SK-N-SH (cell line): ENCODE measurements around the gene ZNF385C.

Source experiments
- EP300 ChIP-seq, 2 experiments: IDR thresholded peaks; 2 replicates each; pipeline versions ENCODE4 v1.4.0 to v1.6.1; 2012; ENCODE audit warnings: borderline replicate concordance in 1 of 2, low read depth in 1 of 2, low read length in 1 of 2
- POLR2AphosphoS5 ChIP-seq: IDR thresholded peaks from 2 replicates; pipeline ENCODE4 v1.6.1; 2012; ENCODE audit warnings: low read depth, low read length
- RCOR1 ChIP-seq: fragments of 150-350 bp; IDR thresholded peaks from 2 replicates; pipeline ENCODE4 v1.6.1; 2017; ENCODE audit warnings: antibody characterized with exemption, low read length
- SMC3 ChIP-seq: IDR thresholded peaks from 2 replicates; pipeline ENCODE4 v1.6.1; 2012; ENCODE audit warnings: low read depth, low read length, improper control_type of control experiment
- TF ChIP-seq, protein P1 (sequence below): fragments of 200-600 bp; sonication (generic); IDR thresholded peaks from 2 replicates; pipeline ENCODE4 v1.6.1; 2017; ENCODE audit warnings: antibody characterized with exemption, mild to moderate bottlenecking, moderate library complexity

DNA sequence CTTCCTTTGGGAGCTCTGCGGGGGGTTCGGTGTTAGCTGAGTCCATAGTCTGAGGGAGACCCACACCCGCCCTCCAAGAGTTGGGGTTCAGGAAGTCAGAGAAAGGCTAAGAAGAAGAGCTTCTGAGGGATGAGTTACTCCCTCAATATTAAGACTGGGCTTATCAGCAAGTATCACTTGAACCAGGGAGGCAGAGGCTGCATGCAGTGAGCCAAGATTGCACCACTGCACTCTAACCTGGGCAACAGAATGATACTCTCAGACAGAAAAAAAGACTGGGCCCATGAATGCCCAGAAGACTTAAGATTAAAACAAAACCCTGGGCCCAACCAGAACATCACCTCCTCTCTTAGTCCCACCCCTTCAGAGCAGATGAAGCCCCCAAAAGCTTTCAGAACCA lies 72.3 kb downstream of the ZNF385C start:
- TF ChIP-seq, protein P1, sequence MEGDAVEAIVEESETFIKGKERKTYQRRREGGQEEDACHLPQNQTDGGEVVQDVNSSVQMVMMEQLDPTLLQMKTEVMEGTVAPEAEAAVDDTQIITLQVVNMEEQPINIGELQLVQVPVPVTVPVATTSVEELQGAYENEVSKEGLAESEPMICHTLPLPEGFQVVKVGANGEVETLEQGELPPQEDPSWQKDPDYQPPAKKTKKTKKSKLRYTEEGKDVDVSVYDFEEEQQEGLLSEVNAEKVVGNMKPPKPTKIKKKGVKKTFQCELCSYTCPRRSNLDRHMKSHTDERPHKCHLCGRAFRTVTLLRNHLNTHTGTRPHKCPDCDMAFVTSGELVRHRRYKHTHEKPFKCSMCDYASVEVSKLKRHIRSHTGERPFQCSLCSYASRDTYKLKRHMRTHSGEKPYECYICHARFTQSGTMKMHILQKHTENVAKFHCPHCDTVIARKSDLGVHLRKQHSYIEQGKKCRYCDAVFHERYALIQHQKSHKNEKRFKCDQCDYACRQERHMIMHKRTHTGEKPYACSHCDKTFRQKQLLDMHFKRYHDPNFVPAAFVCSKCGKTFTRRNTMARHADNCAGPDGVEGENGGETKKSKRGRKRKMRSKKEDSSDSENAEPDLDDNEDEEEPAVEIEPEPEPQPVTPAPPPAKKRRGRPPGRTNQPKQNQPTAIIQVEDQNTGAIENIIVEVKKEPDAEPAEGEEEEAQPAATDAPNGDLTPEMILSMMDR = no peak
- no peak for TF ChIP-seq RCOR1
- TF ChIP-seq SMC3 = no peak
- TF ChIP-seq EP300 (IDR thresholded peaks at IDR 0.05; ENCODE audit: borderline replicate concordance in 1 of 2, low read depth in 1 of 2, low read length in 1 of 2) = no peak
- TF ChIP-seq POLR2AphosphoS5 = no peak
